GM12891 (cell line): ENCODE measurements around the gene FGF18.

Source experiments
- POLR2A ChIP-seq: IDR thresholded peaks from 2 replicates; pipeline ENCODE4 v1.6.1; 2011; ENCODE audit warnings: low read depth, low read length, control low read depth
- POLR2AphosphoS5 ChIP-seq: IDR thresholded peaks from 2 replicates; pipeline ENCODE4 v1.6.1; 2011; ENCODE audit warnings: low read depth, low read length, control low read depth
- SPI1 ChIP-seq: IDR thresholded peaks from 2 replicates; pipeline ENCODE4 v1.6.1; 2011; ENCODE audit warnings: low read depth, low read length, control low read depth
- TAF1 ChIP-seq: IDR thresholded peaks from 2 replicates; pipeline ENCODE4 v1.6.1; 2011; ENCODE audit warnings: low read depth, low read length, control low read depth

DNA sequence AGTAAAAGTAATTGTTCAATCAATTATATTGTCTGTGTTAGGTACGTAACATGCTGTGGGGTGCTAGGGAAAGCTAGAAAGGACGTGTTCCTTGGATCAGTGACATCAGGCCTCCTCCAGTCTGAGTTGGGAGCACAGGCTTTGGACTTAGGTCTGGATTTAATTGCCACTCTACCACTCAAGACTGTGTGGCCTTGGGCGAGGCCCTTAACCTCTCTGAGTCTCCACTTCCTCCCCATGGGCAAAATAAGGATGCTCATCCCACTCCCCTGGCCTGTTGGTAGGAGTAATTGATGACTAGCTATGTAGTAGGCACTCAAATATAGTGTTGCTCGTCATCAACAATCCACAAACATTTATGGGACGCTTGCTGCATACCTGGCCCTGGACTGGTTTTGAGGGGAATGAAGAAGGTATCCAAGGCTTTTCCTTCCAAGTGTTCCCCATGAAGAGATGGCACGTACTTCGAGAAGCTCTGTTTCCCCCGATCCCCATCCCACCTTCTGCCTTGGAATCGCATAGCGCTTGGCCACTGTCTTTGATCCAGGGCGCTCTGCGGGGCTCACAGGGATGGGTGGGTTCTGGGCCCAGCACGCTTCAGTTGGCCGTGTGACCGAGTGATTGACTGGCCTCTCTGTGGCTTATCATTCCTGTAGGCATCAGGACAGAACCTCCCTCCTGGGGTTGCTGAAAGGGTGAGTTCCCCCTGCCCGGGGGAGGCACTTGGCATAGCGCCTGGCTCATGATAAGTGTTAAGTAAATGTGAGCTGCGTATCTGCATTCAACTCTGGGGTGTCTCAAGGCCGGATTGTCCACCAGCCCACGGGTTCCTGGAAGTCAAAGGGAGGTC is 8.1 kb downstream of the FGF18 start:
- TF ChIP-seq POLR2A (no peak), POLR2AphosphoS5 (no peak), TAF1 (no peak), SPI1 (no peak)
